IMR-90 (cell line): ENCODE measurements around the gene PNP. TPM values are rescaled to one million over a fixed set of nuclear protein-coding genes. Genes with fewer than 3 reads are reported as not detected.

Experiments used
- ATAC-seq: fragments of 200-7000 bp; cut with Tn5 transposase; 2 replicates; pipeline ENCODE4 v1.9.1; 2020; ENCODE audit warnings: low read depth, mild to moderate bottlenecking, moderate library complexity
- BruUV-seq: library from RNA; stranded (reverse); fragments of 400-500 nt; replicated peaks from 2 replicates; lab custom pipeline; 2021; lab: Mats Ljungman, UMichigan
- CTCF ChIA-PET: fragments of 300-600 bp; formaldehyde crosslinking; extraction: SDS; loops from one replicate; lab custom pipeline; 2021; ENCODE audit warnings: antibody characterized with exemption; lab: Yijun Ruan, JAX
- POLR2A ChIA-PET: fragments of 300-600 bp; sonication (Branson Sonifier 250); formaldehyde crosslinking; loops from one replicate; lab custom pipeline; 2022; ENCODE audit warnings: antibody characterized with exemption; ENCODE audit not compliant: unreplicated experiment; lab: Charles Lee
- DNase-seq: peaks from one replicate; pipeline ENCODE4 v3.0.0; 2013
- H2AFZ ChIP-seq: replicated peaks from 2 replicates; pipeline ENCODE3; 2013; ENCODE audit warnings: low read length, mild to moderate bottlenecking; ENCODE audit not compliant: poor library complexity
- H2AK5ac ChIP-seq: 2 replicates; pipeline ENCODE4 v1.6.1; 2013; ENCODE audit warnings: low read depth, low read length, inconsistent platforms
- H2AK9ac ChIP-seq: replicated peaks from 2 replicates; pipeline ENCODE3; 2013; ENCODE audit warnings: mild to moderate bottlenecking, low read depth, low read length, moderate library complexity; ENCODE audit not compliant: poor library complexity
- H2BK120ac ChIP-seq: 2 replicates; pipeline ENCODE4 v1.6.1; 2013; ENCODE audit warnings: low read depth, low read length, inconsistent platforms
- H2BK15ac ChIP-seq: 3 replicates; pipeline ENCODE4 v1.6.1; 2013; ENCODE audit warnings: low read depth, low read length, inconsistent platforms
- H2BK20ac ChIP-seq: 2 replicates; pipeline ENCODE4 v1.6.1; 2013; ENCODE audit warnings: low read depth, mild to moderate bottlenecking, inconsistent platforms, low read length, moderate library complexity
- H2BK5ac ChIP-seq: 2 replicates; pipeline ENCODE4 v1.6.1; 2013; ENCODE audit warnings: mild to moderate bottlenecking, low read depth, low read length, inconsistent platforms; ENCODE audit not compliant: poor library complexity, severe bottlenecking
- H3K14ac ChIP-seq: replicated peaks from 2 replicates; pipeline ENCODE4 v1.6.1; 2013; ENCODE audit warnings: low read depth, low read length, inconsistent platforms
- H3K18ac ChIP-seq: 2 replicates; pipeline ENCODE4 v1.6.1; 2013; ENCODE audit warnings: low read depth, low read length, control low read depth
- H3K23ac ChIP-seq: 2 replicates; pipeline ENCODE4 v1.6.1; 2013; ENCODE audit warnings: low read depth, low read length, inconsistent platforms
- H3K27ac ChIP-seq: 2 replicates; pipeline ENCODE4 v1.5.1; 2013; ENCODE audit warnings: mild to moderate bottlenecking, control low read depth, low read length; ENCODE audit not compliant: insufficient read depth
- H3K27me3 ChIP-seq: 2 replicates; pipeline ENCODE4 v1.6.1; 2013; ENCODE audit warnings: low read length; ENCODE audit not compliant: control insufficient read depth, insufficient read depth
- H3K36me3 ChIP-seq: 2 replicates; pipeline ENCODE4 v1.6.1; 2013; ENCODE audit warnings: low read length, mixed read lengths; ENCODE audit not compliant: control insufficient read depth, insufficient read depth
- H3K4ac ChIP-seq: 2 replicates; pipeline ENCODE4 v1.6.1; 2013; ENCODE audit warnings: low read depth, low read length, inconsistent platforms
- H3K4me1 ChIP-seq: 2 replicates; pipeline ENCODE4 v1.6.1; 2013; ENCODE audit warnings: low read length, mixed read lengths; ENCODE audit not compliant: control insufficient read depth, insufficient read depth
- H3K4me2 ChIP-seq: 2 replicates; pipeline ENCODE4 v1.6.1; 2013; ENCODE audit warnings: low read depth, mild to moderate bottlenecking, control low read depth, low read length, moderate library complexity
- H3K4me3 ChIP-seq: 2 replicates; pipeline ENCODE4 v1.5.1; 2013; ENCODE audit warnings: low read depth, mild to moderate bottlenecking, control low read depth, low read length, moderate library complexity; ENCODE audit not compliant: insufficient read depth
- H3K56ac ChIP-seq: 2 replicates; pipeline ENCODE4 v1.6.1; 2013; ENCODE audit warnings: low read length, inconsistent platforms; ENCODE audit not compliant: insufficient read depth; ENCODE audit errors: extremely low read depth
- H3K79me1 ChIP-seq, 2 experiments: 2 replicates each; pipeline ENCODE4 v1.6.1; 2013; ENCODE audit warnings: low read length in 2 of 2, inconsistent platforms in 1 of 2, low read depth in 1 of 2
- H3K9ac ChIP-seq: 2 replicates; pipeline ENCODE4 v1.6.1; 2013; ENCODE audit warnings: low read depth, low read length, control low read depth
- H3K9me1 ChIP-seq: 2 replicates; pipeline ENCODE4 v1.6.1; 2013; ENCODE audit warnings: low read length, inconsistent platforms; ENCODE audit not compliant: insufficient read depth
- H3K9me3 ChIP-seq: 2 replicates; pipeline ENCODE4 v1.6.1; 2013; ENCODE audit warnings: low read length; ENCODE audit not compliant: control insufficient read depth, insufficient read depth
- H4K20me1 ChIP-seq: 2 replicates; pipeline ENCODE4 v1.6.1; 2013; ENCODE audit warnings: low read length, inconsistent platforms; ENCODE audit not compliant: insufficient read depth
- H4K5ac ChIP-seq: 2 replicates; pipeline ENCODE4 v1.6.1; 2013; ENCODE audit warnings: mild to moderate bottlenecking, low read depth, low read length, control low read depth
- H4K8ac ChIP-seq, 2 experiments: 2 replicates each; pipeline ENCODE4 v1.6.1; 2013; ENCODE audit warnings: low read depth in 2 of 2, low read length in 2 of 2, control low read depth in 1 of 2, inconsistent platforms in 1 of 2
- H4K91ac ChIP-seq: 2 replicates; pipeline ENCODE4 v1.6.1; 2013; ENCODE audit warnings: low read depth, low read length, inconsistent platforms; ENCODE audit not compliant: insufficient read depth
- BHLHE40 ChIP-seq: fragments of 150-350 bp; IDR thresholded peaks from 2 replicates; pipeline ENCODE4 v1.6.1; 2016; ENCODE audit warnings: mild to moderate bottlenecking, low read depth, low read length
- CEBPB ChIP-seq: IDR thresholded peaks from 2 replicates; pipeline ENCODE4 v1.6.1; 2012; ENCODE audit warnings: low read depth, low read length, improper control_type of control experiment
- CHD1 ChIP-seq: IDR thresholded peaks from 2 replicates; pipeline ENCODE4 v1.6.1; 2012; ENCODE audit warnings: low read depth, low read length, improper control_type of control experiment
- FOS ChIP-seq: fragments of 150-350 bp; IDR thresholded peaks from 2 replicates; pipeline ENCODE4 v1.6.1; 2016; ENCODE audit warnings: low read depth, low read length
- MAFK ChIP-seq: IDR thresholded peaks from 2 replicates; pipeline ENCODE4 v1.6.1; 2012; ENCODE audit warnings: low read depth, low read length, improper control_type of control experiment
- MAZ ChIP-seq: IDR thresholded peaks from 2 replicates; pipeline ENCODE4 v1.6.1; 2012; ENCODE audit warnings: low read depth, mild to moderate bottlenecking, low read length, improper control_type of control experiment, moderate library complexity, borderline replicate concordance
- MXI1 ChIP-seq: IDR thresholded peaks from 2 replicates; pipeline ENCODE4 v1.6.1; 2012; ENCODE audit warnings: low read depth, mild to moderate bottlenecking, low read length, moderate library complexity, borderline replicate concordance
- NFE2L2 ChIP-seq: fragments of 150-350 bp; IDR thresholded peaks from 2 replicates; pipeline ENCODE4 v1.6.1; 2016; ENCODE audit warnings: low read depth, mild to moderate bottlenecking, low read length
- POLR2A ChIP-seq: IDR thresholded peaks from 2 replicates; pipeline ENCODE4 v1.6.1; 2012; ENCODE audit warnings: mild to moderate bottlenecking, low read depth, low read length
- RAD21 ChIP-seq: IDR thresholded peaks from 2 replicates; pipeline ENCODE4 v1.6.1; 2012; ENCODE audit warnings: low read length, improper control_type of control experiment
- RCOR1 ChIP-seq: IDR thresholded peaks from 2 replicates; pipeline ENCODE4 v1.6.1; 2012; ENCODE audit warnings: mild to moderate bottlenecking, low read length, improper control_type of control experiment; ENCODE audit not compliant: insufficient replicate concordance
- RFX5 ChIP-seq: IDR thresholded peaks from 2 replicates; pipeline ENCODE4 v1.8.0; 2012; ENCODE audit warnings: low read depth, mild to moderate bottlenecking, low read length, moderate library complexity
- SMC3 ChIP-seq: fragments of 150-350 bp; IDR thresholded peaks from 2 replicates; pipeline ENCODE4 v1.6.1; 2016; ENCODE audit warnings: low read depth, mild to moderate bottlenecking, antibody characterized with exemption, low read length, moderate library complexity
- WGBS, 2 experiments: methylation state at CpG; one replicate each; pipeline versions ENCODE4 v1.1.5 to v1.1.7; 2013; ENCODE audit warnings: missing lambda C conversion rate in 2 of 2; ENCODE audit not compliant: insufficient read length in 1 of 2; ENCODE audit errors: extremely low coverage in 2 of 2; 5-methylcytosine and 5-hydroxymethylcytosine counted together
- dilution Hi-C: fragments of 300-500 bp; cut with HindIII; formaldehyde crosslinking; loops from one replicate; pipeline ENCODE4 v1.14.3; 2018; ENCODE audit warnings: low sequenced_read_pairs; ENCODE audit not compliant: unreplicated experiment
- in situ Hi-C: fragments of 300-500 bp; cut with MboI; formaldehyde crosslinking; loops from 3 replicates; pipeline ENCODE4 v1.14.3; 2019; ENCODE audit warnings: low sequenced_read_pairs, inconsistent platforms, mixed read lengths
- intact Hi-C: fragments of 100-400 bp; cut with micrococcal nuclease; formaldehyde crosslinking; loops from 2 replicates; pipeline ENCODE4 v1.10.0; 2022
- polyA plus RNA-seq, 3 experiments: library from polyadenylated mRNA; depleted of rRNA; stranded (reverse); fragments of >200 nt; gene quantifications; 2 replicates each; pipeline ENCODE4 v1.2.3, GENCODE V29; 2012; ENCODE audit warnings: low replicate concordance in 1 of 3
- total RNA-seq: library from RNA; depleted of rRNA; stranded (reverse); fragments of >200 nt; gene quantifications from 2 replicates; pipeline ENCODE4 v1.2.3, GENCODE V29; 2012
- TF ChIP-seq, protein P1 (sequence below): fragments of 150-350 bp; IDR thresholded peaks from 2 replicates; pipeline ENCODE4 v1.6.1; 2017; ENCODE audit warnings: mild to moderate bottlenecking, antibody characterized with exemption, low read length, low read depth
- TF ChIP-seq, protein P2 (sequence below): fragments of 150-350 bp; IDR thresholded peaks from 2 replicates; pipeline ENCODE4 v1.6.1; 2016; ENCODE audit warnings: low read depth, mild to moderate bottlenecking, low read length, moderate library complexity, borderline replicate concordance
- TF ChIP-seq, protein P3 (sequence below): conservative IDR thresholded peaks from 2 replicates; pipeline ENCODE4 v1.5.1; 2012; ENCODE audit warnings: mild to moderate bottlenecking, low read depth, low read length, improper control_type of control experiment

The PNP gene
- total and polyA plus RNA-seq, 2 of the 4 experiments (the other 2 are of a cell fraction) = 53.4 to 68.8 TPM

DNA sequence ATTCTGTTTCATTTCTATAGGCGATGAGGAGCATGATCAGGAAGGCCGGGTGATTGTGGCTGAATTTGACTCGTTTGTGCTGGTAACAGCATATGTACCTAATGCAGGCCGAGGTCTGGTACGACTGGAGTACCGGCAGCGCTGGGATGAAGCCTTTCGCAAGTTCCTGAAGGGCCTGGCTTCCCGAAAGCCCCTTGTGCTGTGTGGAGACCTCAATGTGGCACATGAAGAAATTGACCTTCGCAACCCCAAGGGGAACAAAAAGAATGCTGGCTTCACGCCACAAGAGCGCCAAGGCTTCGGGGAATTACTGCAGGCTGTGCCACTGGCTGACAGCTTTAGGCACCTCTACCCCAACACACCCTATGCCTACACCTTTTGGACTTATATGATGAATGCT lies 12.2 kb upstream of the PNP start:
- Histone ChIP-seq H2AFZ (no peak overlapping the region), H2AK9ac (no peak overlapping the region), H2AK5ac (no peak overlapping the region), H3K4me1 (0 out of 2 replicates have a peak, but pooled peaks cover 4% of the 10 kb centered on the region), H4K5ac (no peak overlapping the region), H4K91ac (no peak overlapping the region), H2BK20ac (no peak overlapping the region), H3K36me3 (peaks cover 24% of the 10 kb centered on the region), H2BK15ac (no peak overlapping the region), H4K8ac (no peak overlapping the region), H3K9me1 (peaks cover 10% of the 10 kb centered on the region; the same call in 1 of the 2 replicates), H3K27ac (no peak overlapping the region), H3K9me3 (no peaks in the 10 kb centered on the region), H4K20me1 (0 out of 2 replicates have a peak, but pooled peaks cover 3% of the 10 kb centered on the region), H3K14ac (no peak overlapping the region), H3K4me2 (no peak overlapping the region), H3K4ac (no peak overlapping the region), H3K79me1 (peaks cover 29 to 51% of the 10 kb centered on the region in 2 experiments), H3K27me3 (no peaks in the 10 kb centered on the region), H3K56ac (no peak overlapping the region), H3K9ac (no peak overlapping the region), H2BK120ac (no peak overlapping the region), H3K23ac (no peak overlapping the region), H2BK5ac (no peak overlapping the region), H3K4me3 (no peak overlapping the region), H3K18ac (no peak overlapping the region)
- in situ Hi-C loops (loop anchor here (25.0 kb wide), 1 partner anchor 630 kb away; the partner anchor contains the start of gene ZNF219), intact Hi-C loops (loop anchor here (1.0 kb wide), 2 partner anchors 45 to 152 kb away; no protein-coding TSS in a partner anchor), dilution Hi-C loops (no loop called here)
- TF ChIP-seq BHLHE40 = no peak
- TF ChIP-seq, protein P1, sequence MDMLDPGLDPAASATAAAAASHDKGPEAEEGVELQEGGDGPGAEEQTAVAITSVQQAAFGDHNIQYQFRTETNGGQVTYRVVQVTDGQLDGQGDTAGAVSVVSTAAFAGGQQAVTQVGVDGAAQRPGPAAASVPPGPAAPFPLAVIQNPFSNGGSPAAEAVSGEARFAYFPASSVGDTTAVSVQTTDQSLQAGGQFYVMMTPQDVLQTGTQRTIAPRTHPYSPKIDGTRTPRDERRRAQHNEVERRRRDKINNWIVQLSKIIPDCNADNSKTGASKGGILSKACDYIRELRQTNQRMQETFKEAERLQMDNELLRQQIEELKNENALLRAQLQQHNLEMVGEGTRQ = no peak
- TF ChIP-seq FOS = no peak
- no peak for TF ChIP-seq CEBPB
- no peak for TF ChIP-seq SMC3
- TF ChIP-seq RCOR1 = no peak
- TF ChIP-seq, protein P2, sequence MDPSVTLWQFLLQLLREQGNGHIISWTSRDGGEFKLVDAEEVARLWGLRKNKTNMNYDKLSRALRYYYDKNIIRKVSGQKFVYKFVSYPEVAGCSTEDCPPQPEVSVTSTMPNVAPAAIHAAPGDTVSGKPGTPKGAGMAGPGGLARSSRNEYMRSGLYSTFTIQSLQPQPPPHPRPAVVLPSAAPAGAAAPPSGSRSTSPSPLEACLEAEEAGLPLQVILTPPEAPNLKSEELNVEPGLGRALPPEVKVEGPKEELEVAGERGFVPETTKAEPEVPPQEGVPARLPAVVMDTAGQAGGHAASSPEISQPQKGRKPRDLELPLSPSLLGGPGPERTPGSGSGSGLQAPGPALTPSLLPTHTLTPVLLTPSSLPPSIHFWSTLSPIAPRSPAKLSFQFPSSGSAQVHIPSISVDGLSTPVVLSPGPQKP = no peak
- TF ChIP-seq, protein P3, sequence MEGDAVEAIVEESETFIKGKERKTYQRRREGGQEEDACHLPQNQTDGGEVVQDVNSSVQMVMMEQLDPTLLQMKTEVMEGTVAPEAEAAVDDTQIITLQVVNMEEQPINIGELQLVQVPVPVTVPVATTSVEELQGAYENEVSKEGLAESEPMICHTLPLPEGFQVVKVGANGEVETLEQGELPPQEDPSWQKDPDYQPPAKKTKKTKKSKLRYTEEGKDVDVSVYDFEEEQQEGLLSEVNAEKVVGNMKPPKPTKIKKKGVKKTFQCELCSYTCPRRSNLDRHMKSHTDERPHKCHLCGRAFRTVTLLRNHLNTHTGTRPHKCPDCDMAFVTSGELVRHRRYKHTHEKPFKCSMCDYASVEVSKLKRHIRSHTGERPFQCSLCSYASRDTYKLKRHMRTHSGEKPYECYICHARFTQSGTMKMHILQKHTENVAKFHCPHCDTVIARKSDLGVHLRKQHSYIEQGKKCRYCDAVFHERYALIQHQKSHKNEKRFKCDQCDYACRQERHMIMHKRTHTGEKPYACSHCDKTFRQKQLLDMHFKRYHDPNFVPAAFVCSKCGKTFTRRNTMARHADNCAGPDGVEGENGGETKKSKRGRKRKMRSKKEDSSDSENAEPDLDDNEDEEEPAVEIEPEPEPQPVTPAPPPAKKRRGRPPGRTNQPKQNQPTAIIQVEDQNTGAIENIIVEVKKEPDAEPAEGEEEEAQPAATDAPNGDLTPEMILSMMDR = no peak
- no peak for TF ChIP-seq NFE2L2
- TF ChIP-seq RFX5 = no peak
- no peak for TF ChIP-seq MXI1
- no peak for TF ChIP-seq POLR2A
- TF ChIP-seq RAD21 = no peak
- TF ChIP-seq MAFK = no peak
- no peak for TF ChIP-seq CHD1
- TF ChIP-seq MAZ = no peak
- ChIA-PET CTCF (no interaction called here), POLR2A (no interaction called here)
- DNase-seq (no peak), ATAC-seq (no peak)
- TSS peak; percentile 89 for BruUV-seq
- 94% methylated on average over 8 of the region's 13 CpGs; no CpG with 5 or more reads in 1 of the 2 experiments for WGBS, 2 experiments
